CD4-positive, alpha-beta T cell (primary cell): ENCODE results near the gene PKIG. TPM values are rescaled to one million over a fixed set of nuclear protein-coding genes. Genes with fewer than 3 reads are reported as not detected.

Experiments used
- ATAC-seq: fragments of 200-7000 bp; cut with Tn5 transposase; one replicate; pipeline ENCODE4 v1.10.0; 2022; ENCODE audit warnings: mild to moderate bottlenecking; ENCODE audit not compliant: poor library complexity
- CTCF ChIA-PET: fragments of 350-600 bp; sonication (Branson Sonifier 250); formaldehyde crosslinking; loops from one replicate; lab custom pipeline; 2021; ENCODE audit warnings: antibody characterized with exemption, inconsistent platforms; lab: Charles Lee
- POLR2A ChIA-PET: fragments of 350-600 bp; sonication (Branson Sonifier 250); formaldehyde crosslinking; loops from one replicate; lab custom pipeline; 2021; ENCODE audit warnings: antibody characterized with exemption, inconsistent platforms; lab: Charles Lee
- DNase-seq, 14 experiments: peaks; one replicate each; pipeline ENCODE4 v3.0.0-alpha.2; 2013 to 2020; ENCODE audit warnings: mixed read lengths in 2 of 14
- H3K27ac ChIP-seq, 2 donors: one replicate each; pipeline versions ENCODE4 v1.5.1 to v1.7.0; 2013; ENCODE audit warnings: low read length in 2 of 2, low read depth in 1 of 2, mild to moderate bottlenecking in 1 of 2
- H3K27me3 ChIP-seq, 2 experiments: 1 replicate in 1 of 2; 2 replicates in 1 of 2; pipeline versions ENCODE4 v1.6.1 to v1.7.0; 2013; ENCODE audit warnings: low read length in 2 of 2, control low read depth in 1 of 2, mild to moderate bottlenecking in 1 of 2, moderate library complexity in 1 of 2; ENCODE audit not compliant: insufficient read depth in 2 of 2, control insufficient read depth in 1 of 2
- H3K36me3 ChIP-seq: one replicate; pipeline ENCODE4 v1.6.1; 2013; ENCODE audit warnings: low read length, control low read depth; ENCODE audit not compliant: insufficient read depth
- H3K4me1 ChIP-seq: one replicate; pipeline ENCODE4 v1.6.1; 2013; ENCODE audit warnings: low read length, control low read depth; ENCODE audit not compliant: insufficient read depth
- H3K4me3 ChIP-seq: one replicate; pipeline ENCODE4 v1.5.1; 2013; ENCODE audit warnings: mild to moderate bottlenecking, low read length, moderate library complexity
- H3K9me3 ChIP-seq, 2 experiments: 1 replicate in 1 of 2; 2 replicates in 1 of 2; pipeline versions ENCODE4 v1.6.1 to v1.7.0; 2013; ENCODE audit warnings: low read length in 2 of 2, mild to moderate bottlenecking in 2 of 2, control low read depth in 1 of 2, moderate library complexity in 1 of 2; ENCODE audit not compliant: control insufficient read depth in 1 of 2, insufficient read depth in 1 of 2
- H3K27ac Mint-ChIP-seq: one replicate; pipeline ENCODE4 v1.8.0; 2020; ENCODE audit warnings: mixed read lengths
- H3K27me3 Mint-ChIP-seq: one replicate; pipeline ENCODE4 v1.8.0; 2021; ENCODE audit warnings: mixed read lengths
- H3K36me3 Mint-ChIP-seq: one replicate; pipeline ENCODE4 v1.8.0; 2021; ENCODE audit warnings: low read depth, mixed read lengths
- H3K4me1 Mint-ChIP-seq: one replicate; pipeline ENCODE4 v1.8.0; 2021; ENCODE audit warnings: low read depth, mixed read lengths
- H3K4me3 Mint-ChIP-seq: one replicate; pipeline ENCODE4 v1.8.0; 2020; ENCODE audit warnings: mild to moderate bottlenecking, mixed read lengths
- H3K9me3 Mint-ChIP-seq: one replicate; pipeline ENCODE4 v1.8.0; 2020; ENCODE audit warnings: mixed read lengths
- CTCF ChIP-seq: fragments of 200-600 bp; IDR thresholded peaks from one replicate; pipeline ENCODE4 v1.8.0; 2022; ENCODE audit warnings: antibody characterized with exemption, mild to moderate bottlenecking
- intact Hi-C, 2 experiments: fragments of 100-400 bp; cut with DNase I in 1 of 2; cut with micrococcal nuclease in 1 of 2; formaldehyde crosslinking; loops; one replicate each; pipeline versions ENCODE4 v1.15.1 to v1.9.0; 2023 to 2025; cut with DNase I, micrococcal nuclease
- total RNA-seq, 174 experiments: library from RNA in 2 of 174; stranded (reverse) in 2 of 174; gene quantifications; one replicate each; pipeline ENCODE4 v1.2.3 and lab custom pipeline; 2021 to 2026

The PKIG gene
- total RNA-seq, 2 experiments from 2014 or later, result 1.7 to 2.4 TPM

- Histone ChIP-seq H3K9me3 (peaks cover 0 to 18% of the 10 kb centered on the region in 2 experiments), H3K27me3 (no peaks in the 10 kb centered on the region), H3K27ac (no peak overlapping the region), H3K4me1 (no peaks in the 10 kb centered on the region), H3K4me3 (no peak overlapping the region), H3K36me3 (peaks cover 69% of the 10 kb centered on the region)
- no peaks in the 10 kb centered on the region for H3K9me3 Mint-ChIP-seq
- H3K27me3 Mint-ChIP-seq, result no peaks in the 10 kb centered on the region
- intact Hi-C loops, result no loop called here
- peaks cover 5% of the 10 kb centered on the region for H3K4me1 Mint-ChIP-seq
- ChIA-PET POLR2A (no interaction called here), CTCF (no interaction called here)
- no peak for DNase-seq
- ATAC-seq, result no peak
- TF ChIP-seq CTCF, result no peak
- H3K4me3 Mint-ChIP-seq, result no peak overlapping the region
- no peak overlapping the region for H3K27ac Mint-ChIP-seq
- H3K36me3 Mint-ChIP-seq, result peaks cover 87% of the 10 kb centered on the region
Measured at GRCh38 chr20:44626278-44626677, 43.9 kb downstream of the PKIG start.

GRCh38 chr20:44627364-44628010, 45.1 kb downstream of the PKIG start:
- no peak overlapping the region for H3K27ac ChIP-seq
- no peak for DNase-seq
- POLR2A ChIA-PET, result no interaction called here
- Mint-ChIP-seq H3K4me1 (no peaks in the 10 kb centered on the region), H3K36me3 (peaks cover 87% of the 10 kb centered on the region), H3K27ac (no peak overlapping the region), H3K27me3 (no peaks in the 10 kb centered on the region), H3K4me3 (no peak overlapping the region), H3K9me3 (no peaks in the 10 kb centered on the region)
- peaks cover 62% of the 10 kb centered on the region for H3K36me3 ChIP-seq
- intact Hi-C loops, result no loop called here
- H3K9me3 ChIP-seq, result peaks cover 0 to 17% of the 10 kb centered on the region in 2 experiments
- no peaks in the 10 kb centered on the region for H3K4me1 ChIP-seq
- no peak for TF ChIP-seq CTCF
- H3K27me3 ChIP-seq, result no peaks in the 10 kb centered on the region
- ATAC-seq, result no peak
- H3K4me3 ChIP-seq, result no peak overlapping the region
- CTCF ChIA-PET, result no interaction called here

GRCh38 chr20:44629017-44629385, 46.6 kb downstream of the PKIG start:
- Mint-ChIP-seq H3K4me3 (no peak overlapping the region), H3K9me3 (no peaks in the 10 kb centered on the region), H3K4me1 (no peaks in the 10 kb centered on the region), H3K36me3 (peaks cover 86% of the 10 kb centered on the region), H3K27me3 (no peaks in the 10 kb centered on the region), H3K27ac (no peak overlapping the region)
- DNase-seq, result no peak
- no peak for ATAC-seq
- CTCF ChIA-PET, result no interaction called here
- POLR2A ChIA-PET, result no interaction called here
- intact Hi-C loops, result no loop called here
- Histone ChIP-seq H3K9me3 (peaks cover 0 to 3% of the 10 kb centered on the region in 2 experiments), H3K27me3 (no peaks in the 10 kb centered on the region), H3K36me3 (peaks cover 63% of the 10 kb centered on the region), H3K4me3 (no peak overlapping the region), H3K27ac (no peak overlapping the region), H3K4me1 (no peaks in the 10 kb centered on the region)
- no peak for TF ChIP-seq CTCF
